ENCODE data around the gene GPR155. TPM values are rescaled to one million over a fixed set of nuclear protein-coding genes. Genes with fewer than 3 reads are reported as not detected.
A peak's percentile ranks its signal among the peaks of the same experiment; 100 is the strongest.

Gene GPR155
- total and polyA plus RNA-seq, 2 donors from 2014 or later, result 7.6 to 8.1 TPM

GRCh38 chr2:174438146-174438886, 48.5 kb downstream of the GPR155 start:
- Histone ChIP-seq H3K9me3 (ENCODE audit: control insufficient read depth in 2 of 3, insufficient read depth in 1 of 3, low read length in 3 of 3) (no peaks in the 10 kb centered on the region), H3K4me3 (ENCODE audit: low read length in 3 of 3) (no peak overlapping the region), H3K36me3 (ENCODE audit: control insufficient read depth in 2 of 3, insufficient read depth in 3 of 3, low read length in 3 of 3) (peaks cover 0 to 20% (median 11%) of the 10 kb centered on the region in 3 donors), H3K27me3 (ENCODE audit: control insufficient read depth, insufficient read depth, low read length) (no peaks in the 10 kb centered on the region), H3K4me1 (ENCODE audit: control insufficient read depth in 2 of 3, insufficient read depth in 2 of 3, low read depth in 1 of 3, low read length in 3 of 3) (no peaks in the 10 kb centered on the region), H3K27ac (ENCODE audit: low read depth in 2 of 2, low read length in 2 of 2) (no peak overlapping the region), H3K9ac (ENCODE audit: low read length in 3 of 3) (no peak overlapping the region)
- FAIRE-seq, result no peak
- TF ChIP-seq CTCF (IDR thresholded peaks at IDR 0.05; ENCODE audit: borderline replicate concordance, extremely low read depth, insufficient read depth), result no peak
- intact Hi-C loops (cut with DNase I), result no loop called here
- no peak for DNase-seq

- no peak for TF ChIP-seq CTCF (IDR thresholded peaks at IDR 0.05; ENCODE audit: borderline replicate concordance, extremely low read depth, insufficient read depth)
- H3K9me3 ChIP-seq (ENCODE audit: control insufficient read depth in 2 of 3, insufficient read depth in 1 of 3, low read length in 3 of 3), result no peaks in the 10 kb centered on the region
These were observed 50.5 kb downstream of the GPR155 start for GRCh38 chr2:174436351-174436750.

GRCh38 chr2:174431902-174432301, 54.9 kb downstream of the GPR155 start:
- Histone ChIP-seq H3K27ac (ENCODE audit: low read depth in 2 of 2, low read length in 2 of 2) (no peak overlapping the region), H3K9ac (ENCODE audit: low read length in 3 of 3) (no peak overlapping the region), H3K36me3 (ENCODE audit: control insufficient read depth in 2 of 3, insufficient read depth in 3 of 3, low read length in 3 of 3) (peaks cover 0 to 8% (median 7%) of the 10 kb centered on the region in 3 donors), H3K9me3 (ENCODE audit: control insufficient read depth in 2 of 3, insufficient read depth in 1 of 3, low read length in 3 of 3) (no peaks in the 10 kb centered on the region), H3K27me3 (ENCODE audit: control insufficient read depth, insufficient read depth, low read length) (no peaks in the 10 kb centered on the region), H3K4me3 (ENCODE audit: low read length in 3 of 3) (no peak overlapping the region), H3K4me1 (ENCODE audit: control insufficient read depth in 2 of 3, insufficient read depth in 2 of 3, low read depth in 1 of 3, low read length in 3 of 3) (no peaks in the 10 kb centered on the region)
- no peak for FAIRE-seq
- DNase-seq, result no peak
- intact Hi-C loops (cut with DNase I), result no loop called here
- TF ChIP-seq CTCF (IDR thresholded peaks at IDR 0.05; ENCODE audit: borderline replicate concordance, extremely low read depth, insufficient read depth), result no peak

More at GRCh38 chr2:174436351-174436750, 50.5 kb downstream of the GPR155 start:
- DNase-seq (peak in 1 of 5 donors; percentile 13), FAIRE-seq (no peak)
- Histone ChIP-seq H3K4me3 (ENCODE audit: low read length in 3 of 3) (no peak overlapping the region), H3K27ac (ENCODE audit: low read depth in 2 of 2, low read length in 2 of 2) (no peak overlapping the region), H3K36me3 (ENCODE audit: control insufficient read depth in 2 of 3, insufficient read depth in 3 of 3, low read length in 3 of 3) (peaks cover 0 to 14% (median 7%) of the 10 kb centered on the region in 3 donors), H3K9ac (ENCODE audit: low read length in 3 of 3) (no peak overlapping the region), H3K4me1 (ENCODE audit: control insufficient read depth in 2 of 3, insufficient read depth in 2 of 3, low read depth in 1 of 3, low read length in 3 of 3) (no peaks in the 10 kb centered on the region), H3K27me3 (ENCODE audit: control insufficient read depth, insufficient read depth, low read length) (no peaks in the 10 kb centered on the region)
- intact Hi-C loops (cut with DNase I), result no loop called here

Data from kidney (tissue), 14 donors.